H1 (cell line): Measurements from ENCODE around the gene KISS1.

Experiments
- ASH2L ChIP-seq: fragments of 200-600, 300-600 bp; sonication (generic); IDR thresholded peaks from one replicate; pipeline ENCODE4 v1.7.1; 2017; ENCODE audit warnings: low read length
- GABPA ChIP-seq: IDR thresholded peaks from 2 replicates; pipeline ENCODE4 v1.6.1; 2011; ENCODE audit warnings: mild to moderate bottlenecking, low read length, moderate library complexity, borderline replicate concordance; ENCODE audit not compliant: insufficient read depth
- POLR2A ChIP-seq, 2 experiments: IDR thresholded peaks; 1 replicate in 1 of 2; 2 replicates in 1 of 2; pipeline ENCODE4 v1.6.1; 2011; ENCODE audit warnings: low read depth in 2 of 2, low read length in 2 of 2, mild to moderate bottlenecking in 2 of 2; ENCODE audit errors: control extremely low read depth in 1 of 2
- ZNF274 ChIP-seq: IDR thresholded peaks from 2 replicates; pipeline ENCODE4 v1.7.0; 2012; ENCODE audit warnings: low read length, borderline replicate concordance; ENCODE audit errors: extremely low read depth
- TF ChIP-seq, protein P1 (sequence below), 3 experiments: IDR thresholded peaks; 1 replicate in 2 of 3; 2 replicates in 1 of 3; pipeline versions ENCODE4 v1.5.1 to v1.6.1; 2011; ENCODE audit warnings: low read length in 3 of 3, mild to moderate bottlenecking in 3 of 3, inconsistent platforms in 2 of 3, low read depth in 1 of 3, moderate library complexity in 1 of 3; ENCODE audit not compliant: insufficient read depth in 1 of 3; ENCODE audit errors: control extremely low read depth in 1 of 3

DNA sequence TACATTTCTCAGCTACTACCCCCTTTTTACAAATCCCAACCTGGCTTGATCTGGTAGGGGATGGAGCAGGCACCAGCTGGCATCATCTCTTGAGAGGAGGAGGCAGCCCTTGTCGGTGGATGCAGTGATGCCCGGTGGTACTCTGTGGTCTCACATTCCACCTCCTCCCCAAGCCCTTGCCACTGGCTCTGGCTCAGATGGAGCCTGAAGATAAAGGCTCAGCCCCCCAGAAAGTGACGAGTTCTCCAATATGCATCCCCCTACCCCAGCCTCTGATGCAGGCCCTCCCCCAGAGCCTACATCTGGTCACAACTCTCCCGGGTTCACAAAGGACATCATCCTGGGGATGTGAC is 21.3 kb upstream of the KISS1 start:
- TF ChIP-seq GABPA (no peak), ASH2L (no peak), POLR2A (IDR thresholded peaks at IDR 0.05; ENCODE audit: control extremely low read depth in 1 of 2, low read depth in 2 of 2, low read length in 2 of 2) (no peak), ZNF274 (no peak)
- TF ChIP-seq, protein P1, sequence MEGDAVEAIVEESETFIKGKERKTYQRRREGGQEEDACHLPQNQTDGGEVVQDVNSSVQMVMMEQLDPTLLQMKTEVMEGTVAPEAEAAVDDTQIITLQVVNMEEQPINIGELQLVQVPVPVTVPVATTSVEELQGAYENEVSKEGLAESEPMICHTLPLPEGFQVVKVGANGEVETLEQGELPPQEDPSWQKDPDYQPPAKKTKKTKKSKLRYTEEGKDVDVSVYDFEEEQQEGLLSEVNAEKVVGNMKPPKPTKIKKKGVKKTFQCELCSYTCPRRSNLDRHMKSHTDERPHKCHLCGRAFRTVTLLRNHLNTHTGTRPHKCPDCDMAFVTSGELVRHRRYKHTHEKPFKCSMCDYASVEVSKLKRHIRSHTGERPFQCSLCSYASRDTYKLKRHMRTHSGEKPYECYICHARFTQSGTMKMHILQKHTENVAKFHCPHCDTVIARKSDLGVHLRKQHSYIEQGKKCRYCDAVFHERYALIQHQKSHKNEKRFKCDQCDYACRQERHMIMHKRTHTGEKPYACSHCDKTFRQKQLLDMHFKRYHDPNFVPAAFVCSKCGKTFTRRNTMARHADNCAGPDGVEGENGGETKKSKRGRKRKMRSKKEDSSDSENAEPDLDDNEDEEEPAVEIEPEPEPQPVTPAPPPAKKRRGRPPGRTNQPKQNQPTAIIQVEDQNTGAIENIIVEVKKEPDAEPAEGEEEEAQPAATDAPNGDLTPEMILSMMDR (IDR thresholded peaks at IDR 0.05; ENCODE audit: control extremely low read depth in 1 of 3, insufficient read depth in 1 of 3, low read depth in 1 of 3, low read length in 3 of 3), result no peak
